ENCODE results near the gene FBXO31.

DNA sequence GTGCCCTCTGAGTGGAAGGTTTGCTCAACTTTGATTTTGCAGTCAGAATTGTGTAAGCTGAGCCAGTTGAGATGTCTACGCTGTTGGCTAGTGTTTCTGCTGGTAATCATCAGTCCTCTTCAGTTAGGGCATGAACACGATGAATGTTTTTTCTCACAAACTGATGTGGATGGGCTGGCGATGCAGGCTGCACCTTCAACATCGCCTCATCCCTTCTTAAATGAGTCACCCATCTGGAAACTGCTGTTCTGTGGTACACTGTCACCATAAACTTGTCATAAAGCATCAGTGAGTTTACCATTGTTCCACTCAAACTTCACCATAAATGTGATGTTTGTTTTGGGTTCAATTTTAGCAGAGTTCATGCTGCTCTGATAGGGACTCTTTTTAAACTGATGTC is 74.8 kb downstream of the FBXO31 start:
- no peak for TF ChIP-seq FOXM1 (IDR thresholded peaks at IDR 0.05; ENCODE audit: low read depth, low read length)
- no peak for TF ChIP-seq NBN (IDR thresholded peaks at IDR 0.05)
- TF ChIP-seq NFYB (IDR thresholded peaks at IDR 0.05; ENCODE audit: insufficient read depth, low read depth, low read length): no peak
- no peak for TF ChIP-seq BHLHE40 (IDR thresholded peaks at IDR 0.05; ENCODE audit: borderline replicate concordance in 1 of 2, low read depth in 2 of 2, low read length in 1 of 2)
- TF ChIP-seq, protein P1, sequence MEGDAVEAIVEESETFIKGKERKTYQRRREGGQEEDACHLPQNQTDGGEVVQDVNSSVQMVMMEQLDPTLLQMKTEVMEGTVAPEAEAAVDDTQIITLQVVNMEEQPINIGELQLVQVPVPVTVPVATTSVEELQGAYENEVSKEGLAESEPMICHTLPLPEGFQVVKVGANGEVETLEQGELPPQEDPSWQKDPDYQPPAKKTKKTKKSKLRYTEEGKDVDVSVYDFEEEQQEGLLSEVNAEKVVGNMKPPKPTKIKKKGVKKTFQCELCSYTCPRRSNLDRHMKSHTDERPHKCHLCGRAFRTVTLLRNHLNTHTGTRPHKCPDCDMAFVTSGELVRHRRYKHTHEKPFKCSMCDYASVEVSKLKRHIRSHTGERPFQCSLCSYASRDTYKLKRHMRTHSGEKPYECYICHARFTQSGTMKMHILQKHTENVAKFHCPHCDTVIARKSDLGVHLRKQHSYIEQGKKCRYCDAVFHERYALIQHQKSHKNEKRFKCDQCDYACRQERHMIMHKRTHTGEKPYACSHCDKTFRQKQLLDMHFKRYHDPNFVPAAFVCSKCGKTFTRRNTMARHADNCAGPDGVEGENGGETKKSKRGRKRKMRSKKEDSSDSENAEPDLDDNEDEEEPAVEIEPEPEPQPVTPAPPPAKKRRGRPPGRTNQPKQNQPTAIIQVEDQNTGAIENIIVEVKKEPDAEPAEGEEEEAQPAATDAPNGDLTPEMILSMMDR (IDR thresholded peaks at IDR 0.05 in 2 of 3, conservative IDR thresholded peaks at IDR 0.05 in 1 of 3; ENCODE audit: control insufficient read depth in 2 of 3, extremely low read depth in 1 of 3, insufficient read depth in 1 of 3, low read depth in 3 of 3, low read length in 3 of 3): no peak
- TF ChIP-seq POLR2A (IDR thresholded peaks at IDR 0.05; ENCODE audit: low read depth, low read length): no peak
- no peak for TF ChIP-seq MYC (IDR thresholded peaks at IDR 0.05; ENCODE audit: insufficient read depth, insufficient read length, insufficient replicate concordance, low read length, severe bottlenecking)
- no peak for TF ChIP-seq DPF2 (IDR thresholded peaks at IDR 0.05)
- no peak for TF ChIP-seq CREM (IDR thresholded peaks at IDR 0.05; ENCODE audit: low read depth)
- no peak for TF ChIP-seq SUPT20H (IDR thresholded peaks at IDR 0.05; ENCODE audit: borderline replicate concordance, control insufficient read depth, low read depth, low read length)
- TF ChIP-seq, protein P2, sequence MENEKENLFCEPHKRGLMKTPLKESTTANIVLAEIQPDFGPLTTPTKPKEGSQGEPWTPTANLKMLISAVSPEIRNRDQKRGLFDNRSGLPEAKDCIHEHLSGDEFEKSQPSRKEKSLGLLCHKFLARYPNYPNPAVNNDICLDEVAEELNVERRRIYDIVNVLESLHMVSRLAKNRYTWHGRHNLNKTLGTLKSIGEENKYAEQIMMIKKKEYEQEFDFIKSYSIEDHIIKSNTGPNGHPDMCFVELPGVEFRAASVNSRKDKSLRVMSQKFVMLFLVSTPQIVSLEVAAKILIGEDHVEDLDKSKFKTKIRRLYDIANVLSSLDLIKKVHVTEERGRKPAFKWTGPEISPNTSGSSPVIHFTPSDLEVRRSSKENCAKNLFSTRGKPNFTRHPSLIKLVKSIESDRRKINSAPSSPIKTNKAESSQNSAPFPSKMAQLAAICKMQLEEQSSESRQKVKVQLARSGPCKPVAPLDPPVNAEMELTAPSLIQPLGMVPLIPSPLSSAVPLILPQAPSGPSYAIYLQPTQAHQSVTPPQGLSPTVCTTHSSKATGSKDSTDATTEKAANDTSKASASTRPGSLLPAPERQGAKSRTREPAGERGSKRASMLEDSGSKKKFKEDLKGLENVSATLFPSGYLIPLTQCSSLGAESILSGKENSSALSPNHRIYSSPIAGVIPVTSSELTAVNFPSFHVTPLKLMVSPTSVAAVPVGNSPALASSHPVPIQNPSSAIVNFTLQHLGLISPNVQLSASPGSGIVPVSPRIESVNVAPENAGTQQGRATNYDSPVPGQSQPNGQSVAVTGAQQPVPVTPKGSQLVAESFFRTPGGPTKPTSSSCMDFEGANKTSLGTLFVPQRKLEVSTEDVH (IDR thresholded peaks at IDR 0.05; ENCODE audit: low read depth, partially characterized antibody): no peak
